Liver (tissue), 9 donors: ENCODE data around the gene KCP. TPM values are rescaled to one million over a fixed set of nuclear protein-coding genes. Genes with fewer than 3 reads are reported as not detected.

Experiments used
- DNase-seq: peaks from one replicate; pipeline ENCODE4 v3.0.0-alpha.2; 2017; ENCODE audit warnings: low spot score
- H3K27ac ChIP-seq, 2 donors: one replicate each; pipeline ENCODE4 v1.7.0; 2013; ENCODE audit warnings: inconsistent platforms in 2 of 2, low read length in 2 of 2, control low read depth in 1 of 2, low read depth in 1 of 2, mild to moderate bottlenecking in 1 of 2
- H3K27me3 ChIP-seq, 4 donors: one replicate each; pipeline versions ENCODE4 v1.6.1 to v1.7.0; 2013; ENCODE audit warnings: low read length in 3 of 4, inconsistent platforms in 1 of 4, mild to moderate bottlenecking in 1 of 4, moderate library complexity in 1 of 4; ENCODE audit not compliant: control insufficient read depth in 4 of 4, insufficient read depth in 4 of 4
- H3K36me3 ChIP-seq, 4 donors: one replicate each; pipeline versions ENCODE4 v1.6.1 to v1.7.0; 2013; ENCODE audit warnings: low read length in 3 of 4, mild to moderate bottlenecking in 3 of 4, low read depth in 1 of 4, moderate library complexity in 1 of 4; ENCODE audit not compliant: control insufficient read depth in 4 of 4, insufficient read depth in 3 of 4
- H3K4me1 ChIP-seq, 4 donors: one replicate each; pipeline versions ENCODE4 v1.6.1 to v1.7.0; 2013; ENCODE audit warnings: low read length in 3 of 4, mild to moderate bottlenecking in 3 of 4, moderate library complexity in 1 of 4; ENCODE audit not compliant: control insufficient read depth in 4 of 4, insufficient read depth in 4 of 4
- H3K4me3 ChIP-seq, 3 donors: one replicate each; pipeline versions ENCODE4 v1.6.1 to v1.7.0; 2013; ENCODE audit warnings: low read length in 3 of 3, control low read depth in 1 of 3, low read depth in 1 of 3, mild to moderate bottlenecking in 1 of 3
- H3K9ac ChIP-seq, 2 donors: one replicate each; pipeline ENCODE4 v1.7.0; 2013; ENCODE audit warnings: low read length in 2 of 2, mild to moderate bottlenecking in 2 of 2, moderate library complexity in 2 of 2, control low read depth in 1 of 2, low read depth in 1 of 2
- H3K9me3 ChIP-seq, 4 donors: one replicate each; pipeline versions ENCODE4 v1.6.1 to v1.7.0; 2013; ENCODE audit warnings: low read length in 3 of 4; ENCODE audit not compliant: control insufficient read depth in 4 of 4
- CTCF ChIP-seq: fragments of 150-350 bp; IDR thresholded peaks from 2 replicates; pipeline ENCODE4 v1.5.1; 2017; ENCODE audit warnings: improper control_type of control experiment, low read depth, low read length; ENCODE audit not compliant: missing input control
- FOXA1 ChIP-seq: IDR thresholded peaks from 2 replicates; pipeline ENCODE4 v1.6.1; 2016; ENCODE audit warnings: antibody characterized with exemption
- GABPA ChIP-seq, 2 donors: IDR thresholded peaks in 1 of 2; conservative IDR thresholded peaks in 1 of 2; 2 replicates each; pipeline ENCODE4 v1.6.1; 2016; ENCODE audit warnings: antibody characterized with exemption in 2 of 2, mild to moderate bottlenecking in 1 of 2, moderate library complexity in 1 of 2
- HNF4A ChIP-seq, 2 donors: conservative IDR thresholded peaks; 2 replicates each; pipeline ENCODE4 v1.6.1; 2016; ENCODE audit warnings: antibody characterized with exemption in 2 of 2, mild to moderate bottlenecking in 2 of 2
- HNF4G ChIP-seq: IDR thresholded peaks from 2 replicates; pipeline ENCODE4 v1.6.1; 2016; ENCODE audit warnings: antibody characterized with exemption
- JUND ChIP-seq, 2 donors: IDR thresholded peaks; 2 replicates each; pipeline ENCODE4 v1.6.1; 2016; ENCODE audit warnings: antibody characterized with exemption in 2 of 2
- MAX ChIP-seq: IDR thresholded peaks from 2 replicates; pipeline ENCODE4 v1.6.1; 2016; ENCODE audit warnings: antibody characterized with exemption
- RAD21 ChIP-seq, 2 donors: IDR thresholded peaks; 2 replicates each; pipeline ENCODE4 v1.6.1; 2016; ENCODE audit warnings: antibody characterized with exemption in 2 of 2, mild to moderate bottlenecking in 2 of 2
- RXRA ChIP-seq, 2 donors: IDR thresholded peaks; 2 replicates each; pipeline ENCODE4 v1.6.1; 2017 to 2018; ENCODE audit warnings: antibody characterized with exemption in 2 of 2, mild to moderate bottlenecking in 1 of 2
- SP1 ChIP-seq: IDR thresholded peaks from 2 replicates; pipeline ENCODE4 v1.6.1; 2018; ENCODE audit warnings: antibody characterized with exemption, mild to moderate bottlenecking
- TAF1 ChIP-seq: conservative IDR thresholded peaks from 2 replicates; pipeline ENCODE4 v1.6.1; 2016; ENCODE audit warnings: antibody characterized with exemption, mild to moderate bottlenecking
- YY1 ChIP-seq: IDR thresholded peaks from 2 replicates; pipeline ENCODE4 v1.6.1; 2016; ENCODE audit warnings: antibody characterized with exemption, mild to moderate bottlenecking
- WGBS: extraction: QIAGEN DNeasy Blood & Tissue Kit; methylation state at CpG from one replicate; pipeline ENCODE4 v1.1.7; 2013; 5-methylcytosine and 5-hydroxymethylcytosine counted together
- polyA plus RNA-seq, 2 donors: library from polyadenylated mRNA; stranded (reverse) in 1 of 2; unstranded in 1 of 2; fragments of 200-250 nt in 1 of 2; fragments of >200 nt in 1 of 2; fragmentation: Nextera tagmentation in 1 of 2; extraction: Ambion mirVana in 1 of 2; gene quantifications; one replicate each; pipeline versions ENCODE4 v1.2.1 to v1.2.3, GENCODE V29; 2013 to 2015
- total RNA-seq, 2 donors: library from RNA; depleted of rRNA; stranded (reverse); fragments of >200 nt; gene quantifications; one replicate each; pipeline ENCODE4 v1.2.3, GENCODE V29; 2014
- TF ChIP-seq, protein P1 (sequence below): IDR thresholded peaks from 2 replicates; pipeline ENCODE4 v1.6.1; 2016; ENCODE audit warnings: antibody characterized with exemption
- TF ChIP-seq, protein P2 (sequence below): IDR thresholded peaks from 2 replicates; pipeline ENCODE4 v1.6.1; 2016; ENCODE audit warnings: antibody characterized with exemption
- donor health status: healthy.
- donor health status: healthy.
- donor health status: healthy.
- donor health status: healthy.
- donor health status: healthy.

KCP gene
- total and polyA plus RNA-seq, 4 donors, result 0.02 to 0.08 (median 0.05) TPM; not detected in 1

- Histone ChIP-seq H3K4me3 (no peak overlapping the region), H3K9me3 (no peaks in the 10 kb centered on the region), H3K4me1 (peaks cover 13 to 18% (median 15%) of the 10 kb centered on the region in 4 donors), H3K27ac (no peak overlapping the region), H3K27me3 (no peaks in the 10 kb centered on the region), H3K36me3 (no peaks in the 10 kb centered on the region), H3K9ac (no peak overlapping the region)
- TF ChIP-seq JUND (IDR thresholded peaks at IDR 0.05) (no peak), HNF4A (conservative IDR thresholded peaks at IDR 0.05) (no peak), HNF4G (no peak), GABPA (IDR thresholded peaks at IDR 0.05 in 1 of 2, conservative IDR thresholded peaks at IDR 0.05 in 1 of 2) (no peak), YY1 (no peak), RXRA (IDR thresholded peaks at IDR 0.05) (no peak), CTCF (no peak), MAX (no peak)
- TF ChIP-seq, protein P1, sequence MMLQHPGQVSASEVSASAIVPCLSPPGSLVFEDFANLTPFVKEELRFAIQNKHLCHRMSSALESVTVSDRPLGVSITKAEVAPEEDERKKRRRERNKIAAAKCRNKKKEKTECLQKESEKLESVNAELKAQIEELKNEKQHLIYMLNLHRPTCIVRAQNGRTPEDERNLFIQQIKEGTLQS, result no peak
- TF ChIP-seq, protein P2, sequence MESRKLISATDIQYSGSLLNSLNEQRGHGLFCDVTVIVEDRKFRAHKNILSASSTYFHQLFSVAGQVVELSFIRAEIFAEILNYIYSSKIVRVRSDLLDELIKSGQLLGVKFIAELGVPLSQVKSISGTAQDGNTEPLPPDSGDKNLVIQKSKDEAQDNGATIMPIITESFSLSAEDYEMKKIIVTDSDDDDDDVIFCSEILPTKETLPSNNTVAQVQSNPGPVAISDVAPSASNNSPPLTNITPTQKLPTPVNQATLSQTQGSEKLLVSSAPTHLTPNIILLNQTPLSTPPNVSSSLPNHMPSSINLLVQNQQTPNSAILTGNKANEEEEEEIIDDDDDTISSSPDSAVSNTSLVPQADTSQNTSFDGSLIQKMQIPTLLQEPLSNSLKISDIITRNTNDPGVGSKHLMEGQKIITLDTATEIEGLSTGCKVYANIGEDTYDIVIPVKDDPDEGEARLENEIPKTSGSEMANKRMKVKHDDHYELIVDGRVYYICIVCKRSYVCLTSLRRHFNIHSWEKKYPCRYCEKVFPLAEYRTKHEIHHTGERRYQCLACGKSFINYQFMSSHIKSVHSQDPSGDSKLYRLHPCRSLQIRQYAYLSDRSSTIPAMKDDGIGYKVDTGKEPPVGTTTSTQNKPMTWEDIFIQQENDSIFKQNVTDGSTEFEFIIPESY, result no peak
- DNase-seq, result no peak
- WGBS, result 73% methylated on average over 13 of the region's 13 CpGs
These were observed 38.1 kb downstream of the KCP start for GRCh38 chr7:128872394-128872824.

DNA sequence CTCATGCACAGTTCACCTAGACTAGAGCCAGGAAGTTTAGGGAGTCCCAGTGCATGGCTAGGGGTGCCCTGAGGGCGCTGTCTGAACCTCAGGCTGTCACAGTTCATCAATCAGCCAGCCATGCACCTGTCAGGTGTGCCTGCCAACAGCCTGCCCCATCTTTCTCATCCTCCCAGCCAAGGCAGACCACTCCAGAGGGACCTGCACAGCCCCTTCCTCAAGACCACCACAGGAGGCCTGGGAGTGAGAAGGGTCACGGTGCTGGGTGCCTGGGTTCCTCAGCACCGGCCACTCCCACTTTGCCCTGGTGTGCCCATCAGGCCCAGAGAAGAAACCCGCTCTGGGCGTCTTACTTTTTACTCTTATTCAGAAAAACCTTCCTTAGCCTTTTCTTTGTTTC, 39.5 kb downstream of the KCP start:
- Histone ChIP-seq H3K4me1 (peaks cover 13 to 18% (median 15%) of the 10 kb centered on the region in 4 donors), H3K27me3 (no peaks in the 10 kb centered on the region), H3K9me3 (no peaks in the 10 kb centered on the region), H3K4me3 (no peak overlapping the region), H3K9ac (no peak overlapping the region), H3K27ac (no peak overlapping the region), H3K36me3 (no peaks in the 10 kb centered on the region)
- TF ChIP-seq TAF1, result no peak
- no peak for TF ChIP-seq MAX
- TF ChIP-seq, protein P1, result no peak
- no peak for TF ChIP-seq JUND (IDR thresholded peaks at IDR 0.05)
- TF ChIP-seq RAD21 (IDR thresholded peaks at IDR 0.05), result no peak
- TF ChIP-seq YY1, result no peak
- TF ChIP-seq FOXA1, result no peak
- WGBS, result 97% methylated on average over 5 of the region's 5 CpGs
- DNase-seq, result no peak

- Histone ChIP-seq H3K9me3 (no peaks in the 10 kb centered on the region), H3K4me1 (peaks cover 13 to 18% (median 15%) of the 10 kb centered on the region in 4 donors), H3K9ac (no peak overlapping the region), H3K27me3 (no peaks in the 10 kb centered on the region), H3K4me3 (peak overlapping the region in 1 of 3 donors; percentile 58), H3K36me3 (peaks cover 0 to 9% (median under 1%) of the 10 kb centered on the region in 4 donors), H3K27ac (no peak overlapping the region)
- 10% methylated on average over 30 of the region's 30 CpGs for WGBS
- TF ChIP-seq SP1 (no peak), CTCF (no peak), JUND (IDR thresholded peaks at IDR 0.05) (no peak)
- DNase-seq, result no peak
These were observed 40.6 kb downstream of the KCP start for GRCh38 chr7:128869944-128870285.
